Type B pancreatic cell (in vitro differentiated cells): ENCODE data around the gene CACNG5. TPM values are rescaled to one million over a fixed set of nuclear protein-coding genes. Genes with fewer than 3 reads are reported as not detected.

Experiments used
- DNase-seq: peaks from one replicate; pipeline ENCODE4 v3.0.0; 2021; ENCODE audit warnings: mixed read lengths; ENCODE audit not compliant: unreplicated experiment; ENCODE audit errors: extremely low spot score
- H3K27ac Mint-ChIP-seq: 2 replicates; pipeline ENCODE4 v1.8.0; 2021; ENCODE audit warnings: mild to moderate bottlenecking, mixed read lengths
- H3K27me3 Mint-ChIP-seq: 2 replicates; pipeline ENCODE4 v1.8.0; 2021; ENCODE audit warnings: mixed read lengths
- H3K36me3 Mint-ChIP-seq: 2 replicates; pipeline ENCODE4 v1.8.0; 2021; ENCODE audit warnings: mixed read lengths
- H3K4me1 Mint-ChIP-seq: one replicate; pipeline ENCODE4 v1.8.0; 2021; ENCODE audit warnings: mixed read lengths; ENCODE audit not compliant: unreplicated experiment
- H3K4me3 Mint-ChIP-seq: 2 replicates; pipeline ENCODE4 v1.8.0; 2021; ENCODE audit warnings: mild to moderate bottlenecking, mixed read lengths
- H3K9me3 Mint-ChIP-seq: 2 replicates; pipeline ENCODE4 v1.8.0; 2021; ENCODE audit warnings: mixed read lengths
- total RNA-seq: library from RNA; stranded (reverse); gene quantifications from 2 replicates; pipeline ENCODE4 v1.2.1, GENCODE V29; 2021; ENCODE audit warnings: low replicate concordance
- TF ChIP-seq, protein P1 (sequence below): fragments of 200-600 bp; sonication (generic); conservative IDR thresholded peaks from 2 replicates; pipeline ENCODE4 v1.5.0; 2021; ENCODE audit warnings: antibody characterized with exemption, mild to moderate bottlenecking

Gene CACNG5
- total RNA-seq, 1 donor from 2014 or later = 0.68 TPM

DNA sequence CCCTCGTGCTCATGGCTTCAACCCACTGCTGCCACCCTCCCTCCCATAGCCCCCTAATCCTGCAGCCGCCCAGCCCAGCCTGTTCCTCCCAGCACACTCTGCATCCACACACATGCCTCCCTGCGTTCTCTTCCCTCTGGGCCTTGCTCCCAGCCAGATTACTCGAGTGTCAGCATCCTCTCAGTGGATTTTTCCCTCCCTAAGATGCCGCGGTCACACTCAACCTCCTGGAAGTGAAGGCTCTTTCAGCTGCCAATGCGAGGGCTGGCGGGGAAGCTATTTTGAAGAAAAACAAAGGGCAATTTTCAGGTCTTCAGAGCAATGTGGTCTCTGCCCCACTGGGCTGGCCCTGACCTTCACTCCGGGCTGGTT is 23.2 kb upstream of the CACNG5 start:
- peaks cover 6% of the 10 kb centered on the region for H3K4me1 Mint-ChIP-seq
- H3K36me3 Mint-ChIP-seq = no peaks in the 10 kb centered on the region
- no peak for DNase-seq
- TF ChIP-seq, protein P1, sequence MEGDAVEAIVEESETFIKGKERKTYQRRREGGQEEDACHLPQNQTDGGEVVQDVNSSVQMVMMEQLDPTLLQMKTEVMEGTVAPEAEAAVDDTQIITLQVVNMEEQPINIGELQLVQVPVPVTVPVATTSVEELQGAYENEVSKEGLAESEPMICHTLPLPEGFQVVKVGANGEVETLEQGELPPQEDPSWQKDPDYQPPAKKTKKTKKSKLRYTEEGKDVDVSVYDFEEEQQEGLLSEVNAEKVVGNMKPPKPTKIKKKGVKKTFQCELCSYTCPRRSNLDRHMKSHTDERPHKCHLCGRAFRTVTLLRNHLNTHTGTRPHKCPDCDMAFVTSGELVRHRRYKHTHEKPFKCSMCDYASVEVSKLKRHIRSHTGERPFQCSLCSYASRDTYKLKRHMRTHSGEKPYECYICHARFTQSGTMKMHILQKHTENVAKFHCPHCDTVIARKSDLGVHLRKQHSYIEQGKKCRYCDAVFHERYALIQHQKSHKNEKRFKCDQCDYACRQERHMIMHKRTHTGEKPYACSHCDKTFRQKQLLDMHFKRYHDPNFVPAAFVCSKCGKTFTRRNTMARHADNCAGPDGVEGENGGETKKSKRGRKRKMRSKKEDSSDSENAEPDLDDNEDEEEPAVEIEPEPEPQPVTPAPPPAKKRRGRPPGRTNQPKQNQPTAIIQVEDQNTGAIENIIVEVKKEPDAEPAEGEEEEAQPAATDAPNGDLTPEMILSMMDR = no peak
- H3K4me3 Mint-ChIP-seq = no peak overlapping the region
- H3K27me3 Mint-ChIP-seq = peaks cover 3% of the 10 kb centered on the region
- no peak overlapping the region for H3K27ac Mint-ChIP-seq
- no peaks in the 10 kb centered on the region for H3K9me3 Mint-ChIP-seq

DNA sequence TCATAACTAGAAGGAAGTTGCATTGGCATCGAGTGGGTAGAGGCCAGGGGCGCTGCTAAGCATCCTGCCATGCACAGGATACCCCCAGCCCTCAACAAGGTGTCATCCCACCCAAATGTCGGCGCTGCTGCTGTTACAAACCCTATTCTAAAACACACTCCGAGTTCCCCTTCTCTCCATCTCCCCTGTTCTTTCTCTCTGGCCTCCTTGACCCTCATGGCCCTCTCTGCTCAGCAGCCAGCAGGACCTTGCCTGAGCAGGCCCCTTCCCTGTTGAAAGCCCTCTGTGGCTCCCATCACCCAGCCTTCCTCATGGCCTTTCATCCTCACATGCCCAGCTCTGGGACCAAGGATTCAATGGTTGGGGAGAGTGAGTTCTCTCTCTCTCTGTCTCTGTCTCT is 22.3 kb upstream of the CACNG5 start:
- H3K36me3 Mint-ChIP-seq = peaks cover under 1% of the 10 kb centered on the region
- H3K27ac Mint-ChIP-seq = no peak overlapping the region
- H3K9me3 Mint-ChIP-seq = peaks cover under 1% of the 10 kb centered on the region
- H3K4me1 Mint-ChIP-seq = peaks cover 6% of the 10 kb centered on the region
- H3K4me3 Mint-ChIP-seq = no peak overlapping the region
- TF ChIP-seq, protein P1 = no peak
- H3K27me3 Mint-ChIP-seq = peaks cover 3% of the 10 kb centered on the region
- DNase-seq = no peak

DNA sequence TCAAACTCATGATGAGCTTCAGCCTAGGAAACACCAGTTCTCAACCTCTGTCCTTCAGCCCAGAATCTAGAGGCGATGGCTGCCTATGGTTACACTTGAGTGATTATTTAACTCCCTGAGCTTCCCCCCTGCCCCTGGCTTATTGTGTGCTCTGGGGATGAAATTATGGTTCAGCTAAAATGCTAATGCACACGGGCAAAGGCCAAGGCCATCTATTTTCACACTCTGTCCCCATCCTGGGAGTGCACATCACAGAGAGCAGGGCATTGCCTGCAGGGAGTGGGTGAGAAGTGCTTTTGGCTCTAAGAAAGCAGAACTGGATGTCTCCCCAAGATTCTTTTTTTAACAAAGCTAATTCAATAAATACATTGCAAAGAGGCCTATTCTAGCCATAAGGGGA is 21.6 kb upstream of the CACNG5 start:
- peaks cover 3% of the 10 kb centered on the region for H3K27me3 Mint-ChIP-seq
- peaks cover 5% of the 10 kb centered on the region for H3K9me3 Mint-ChIP-seq
- H3K4me3 Mint-ChIP-seq = no peak overlapping the region
- H3K36me3 Mint-ChIP-seq = peaks cover 4% of the 10 kb centered on the region
- H3K27ac Mint-ChIP-seq = no peak overlapping the region
- DNase-seq = no peak
- TF ChIP-seq, protein P1 = no peak
- peaks cover 1% of the 10 kb centered on the region for H3K4me1 Mint-ChIP-seq

DNA sequence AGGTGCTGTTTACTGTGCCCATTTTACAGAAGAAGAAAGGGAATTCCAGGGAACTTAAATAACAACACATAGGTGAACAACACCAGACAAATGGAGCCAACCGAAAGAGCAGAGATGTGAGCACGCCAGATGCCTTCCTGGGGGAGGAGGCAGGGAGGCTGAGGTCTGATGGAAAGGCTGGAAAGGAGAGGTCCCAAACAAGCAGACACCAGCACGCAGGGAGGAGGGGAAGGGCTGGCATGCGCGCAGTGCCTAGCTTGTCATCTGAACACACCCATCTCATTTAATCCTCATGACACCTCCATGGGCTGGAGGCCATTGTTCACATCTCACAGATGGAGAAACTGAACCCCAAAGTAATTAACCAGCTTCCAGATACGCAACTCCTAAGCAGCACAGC is 20.9 kb upstream of the CACNG5 start:
- no peak overlapping the region for H3K4me3 Mint-ChIP-seq

DNA sequence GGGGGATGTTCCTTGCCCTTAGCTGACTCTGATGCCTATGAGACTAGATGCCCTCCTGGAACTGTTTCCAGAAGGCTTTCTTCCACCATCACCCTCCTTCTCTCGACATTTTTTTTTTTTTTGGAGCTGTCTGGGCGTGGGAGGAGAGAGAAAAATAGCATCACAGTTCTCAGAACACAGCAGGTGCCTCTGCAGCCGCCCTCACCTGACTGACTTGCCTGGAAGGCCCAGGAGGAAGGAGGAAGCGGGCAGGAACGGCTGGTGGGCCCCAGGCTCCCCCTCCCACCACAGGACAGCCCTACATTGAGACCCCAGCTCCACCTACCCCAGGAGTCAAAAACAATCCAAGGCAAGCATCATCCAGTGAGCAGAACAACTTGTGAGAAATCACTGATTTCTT is 20.3 kb upstream of the CACNG5 start:
- H3K4me3 Mint-ChIP-seq = no peak overlapping the region
- no peak for DNase-seq
- H3K36me3 Mint-ChIP-seq = peaks cover 4% of the 10 kb centered on the region
- no peak overlapping the region for H3K27ac Mint-ChIP-seq
- H3K4me1 Mint-ChIP-seq = no peaks in the 10 kb centered on the region
- TF ChIP-seq, protein P1 = no peak
- H3K9me3 Mint-ChIP-seq = peaks cover 5% of the 10 kb centered on the region
- H3K27me3 Mint-ChIP-seq = peaks cover 3% of the 10 kb centered on the region

More for the DNA sequence above, 20.9 kb upstream of the CACNG5 start:
- Mint-ChIP-seq H3K4me1 (no peaks in the 10 kb centered on the region), H3K27me3 (peaks cover 3% of the 10 kb centered on the region), H3K27ac (no peak overlapping the region), H3K9me3 (peaks cover 5% of the 10 kb centered on the region), H3K36me3 (peaks cover 4% of the 10 kb centered on the region)
- TF ChIP-seq, protein P1 = no peak
- DNase-seq = no peak

DNA sequence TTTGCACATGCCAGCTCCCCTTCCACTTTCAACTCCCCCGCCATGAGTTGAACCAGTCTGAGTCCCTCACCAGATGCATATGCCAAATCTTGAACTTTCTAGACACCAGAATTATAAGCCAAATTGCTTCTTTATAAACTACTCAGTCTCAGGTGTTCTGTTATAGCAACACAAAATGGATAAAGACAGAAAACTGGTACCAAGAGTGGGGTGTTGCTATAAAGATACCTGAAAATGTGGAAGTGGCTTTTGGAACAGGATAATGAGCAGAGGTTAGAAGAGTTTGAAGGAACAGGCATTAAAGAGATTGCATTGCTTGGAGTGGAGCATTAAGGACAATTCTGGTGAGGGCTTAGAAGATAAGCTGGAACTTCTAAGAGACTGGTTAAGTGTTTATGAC is 17.2 kb upstream of the CACNG5 start:
- H3K27ac Mint-ChIP-seq = no peak overlapping the region
- TF ChIP-seq, protein P1 = no peak

More for the DNA sequence above, 17.2 kb upstream of the CACNG5 start:
- Mint-ChIP-seq H3K9me3 (peaks cover 5% of the 10 kb centered on the region), H3K36me3 (peaks cover 4% of the 10 kb centered on the region), H3K4me1 (no peaks in the 10 kb centered on the region), H3K27me3 (peaks cover 3% of the 10 kb centered on the region), H3K4me3 (no peak overlapping the region)
- no peak for DNase-seq
